ENCODE measurements around the gene GRID2.

Gene GRID2

DNA sequence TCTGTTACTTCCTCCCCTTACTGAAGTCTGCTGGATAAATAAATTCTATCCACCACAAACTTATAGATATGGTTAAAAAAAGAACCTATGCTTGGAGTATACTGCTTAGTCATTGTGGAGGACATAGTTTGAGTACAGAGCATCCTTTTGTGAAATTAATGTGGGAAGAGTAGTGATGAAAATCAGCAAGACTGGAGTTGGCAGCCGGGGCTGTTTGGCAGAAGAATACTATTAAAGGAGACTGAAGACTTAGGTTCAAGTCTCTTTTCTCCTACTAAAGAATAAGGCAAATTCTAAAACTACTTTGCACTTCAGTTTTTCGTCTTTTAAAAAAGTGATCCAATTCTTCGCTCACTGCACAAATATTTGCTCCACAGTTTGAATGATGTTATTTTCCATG is 1198.2 kb downstream of the GRID2 start:
- DNase-seq (ENCODE audit: low read depth, low spot score), result no peak

DNA sequence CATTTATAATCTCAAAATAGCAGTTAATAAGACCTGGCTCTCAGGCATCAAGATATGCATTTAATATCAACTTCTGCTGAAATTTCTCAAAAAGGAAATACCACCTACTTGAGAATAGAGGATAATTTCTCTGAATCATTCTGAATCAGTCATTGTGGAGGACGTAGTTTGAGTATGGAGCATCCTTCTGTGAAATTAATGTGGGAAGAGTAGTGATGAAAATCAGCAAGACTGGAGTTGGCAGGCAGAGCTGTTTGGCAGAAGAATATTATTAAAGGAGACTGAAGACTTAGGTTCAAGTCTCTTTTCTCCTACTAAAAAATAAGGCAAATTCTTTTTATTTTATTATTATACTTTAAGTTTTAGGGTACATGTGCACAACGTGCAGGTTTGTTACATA is 1199.2 kb downstream of the GRID2 start:
- DNase-seq (ENCODE audit: low read depth, low spot score), result no peak

DNA sequence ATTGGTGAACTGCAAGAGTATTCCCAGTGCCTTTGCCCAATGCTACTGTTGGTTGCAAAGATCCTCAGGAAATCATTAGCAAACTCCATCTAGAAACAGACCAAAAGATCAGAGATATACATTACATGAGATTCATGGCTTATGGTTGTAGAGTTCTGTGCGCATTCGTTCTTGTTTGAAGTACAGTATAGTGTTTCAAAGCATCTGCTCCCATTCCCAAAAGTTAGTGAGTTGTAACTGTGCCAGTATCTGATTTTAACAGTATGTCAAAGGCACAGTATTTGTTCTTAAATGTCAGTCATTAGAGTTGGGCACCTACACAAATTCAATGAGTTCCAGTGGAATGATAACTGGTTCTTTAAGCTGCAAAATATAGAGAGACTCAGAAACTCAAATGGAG is 1210.1 kb downstream of the GRID2 start:
- no peak for DNase-seq (ENCODE audit: low read depth, low spot score)

- DNase-seq (ENCODE audit: low read depth, low spot score), result no peak
Observed at GRCh38 chr4:93515208-93515607, 1211.4 kb downstream of the GRID2 start.

DNA sequence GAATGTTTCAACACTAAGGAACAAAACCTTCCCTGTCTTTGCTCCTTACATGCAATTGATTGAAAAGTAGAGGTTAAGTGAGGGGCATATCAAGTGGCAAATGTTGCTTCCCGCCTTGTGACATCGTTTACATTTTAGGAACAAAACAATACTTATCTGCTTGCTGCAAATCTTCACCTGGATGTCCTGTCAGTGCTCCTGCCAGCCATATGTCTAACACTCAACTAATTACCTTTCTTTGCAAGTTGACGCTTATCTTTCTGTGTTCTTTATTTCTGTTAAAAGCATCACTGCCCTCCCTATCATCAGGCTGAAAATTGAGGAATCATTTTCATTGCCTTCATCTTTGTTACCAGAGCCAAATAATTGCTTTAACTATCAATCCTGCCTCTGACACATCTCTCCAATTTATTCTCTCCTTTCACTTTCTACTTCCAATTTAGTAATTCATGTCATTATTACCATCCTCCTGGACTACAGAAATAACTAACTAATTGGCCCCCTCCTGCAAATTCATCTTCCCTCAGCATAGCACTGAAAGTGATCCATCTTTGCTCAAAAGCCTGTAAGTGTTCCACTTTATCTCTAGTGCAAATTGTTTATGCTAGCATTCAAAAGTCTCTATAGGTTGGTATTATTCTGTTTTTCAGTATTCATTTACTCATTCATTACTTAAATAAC is 1226.1 kb downstream of the GRID2 start:
- DNase-seq (ENCODE audit: low read depth, low spot score), result no peak

DNA sequence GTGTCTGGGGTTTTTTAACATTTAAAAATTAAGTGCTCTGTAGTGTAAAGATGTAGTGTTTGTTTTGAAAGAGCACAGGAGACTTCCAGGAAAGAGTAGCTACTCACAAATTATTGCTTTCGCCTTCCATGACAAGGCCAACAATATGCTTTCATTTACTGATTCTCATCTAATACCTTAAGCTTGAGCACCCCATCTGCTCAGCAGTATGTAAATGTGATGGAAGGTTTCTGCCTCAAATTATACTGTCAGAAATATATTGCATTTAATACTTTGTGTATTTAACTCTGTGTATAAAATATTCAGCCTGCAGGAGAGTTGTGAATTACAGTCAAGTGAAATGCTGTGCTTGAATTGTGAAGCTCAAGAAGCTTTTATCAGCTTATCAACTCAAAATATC is 1228.5 kb downstream of the GRID2 start:
- DNase-seq (ENCODE audit: low read depth, low spot score), result no peak

- DNase-seq (ENCODE audit: low read depth, low spot score), result no peak
Observed at GRCh38 chr4:93540562-93540961, 1236.8 kb downstream of the GRID2 start.

- DNase-seq (ENCODE audit: low read depth, low spot score), result no peak
Observed at GRCh38 chr4:93561842-93562241, 1258.1 kb downstream of the GRID2 start.

DNA sequence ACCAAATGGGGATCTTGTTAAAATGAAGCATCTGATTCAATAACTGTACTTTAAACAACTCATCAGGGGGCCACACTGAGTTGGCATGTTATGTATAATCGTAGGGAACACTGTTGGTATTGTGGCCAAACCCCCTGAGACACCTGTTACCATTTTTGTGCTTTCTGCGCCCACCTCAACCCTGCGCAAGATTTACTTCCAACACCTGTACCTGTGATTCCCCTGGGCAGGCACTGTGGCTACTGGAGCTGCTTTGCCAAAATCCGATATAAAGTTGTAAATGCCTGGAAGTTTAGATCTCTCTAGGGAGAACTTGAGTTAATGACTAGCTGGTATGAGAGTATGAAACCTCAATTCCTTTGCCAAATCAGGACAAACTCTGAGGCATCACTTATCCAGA is 1265.0 kb downstream of the GRID2 start:
- no peak for DNase-seq (ENCODE audit: low read depth, low spot score)

DNA sequence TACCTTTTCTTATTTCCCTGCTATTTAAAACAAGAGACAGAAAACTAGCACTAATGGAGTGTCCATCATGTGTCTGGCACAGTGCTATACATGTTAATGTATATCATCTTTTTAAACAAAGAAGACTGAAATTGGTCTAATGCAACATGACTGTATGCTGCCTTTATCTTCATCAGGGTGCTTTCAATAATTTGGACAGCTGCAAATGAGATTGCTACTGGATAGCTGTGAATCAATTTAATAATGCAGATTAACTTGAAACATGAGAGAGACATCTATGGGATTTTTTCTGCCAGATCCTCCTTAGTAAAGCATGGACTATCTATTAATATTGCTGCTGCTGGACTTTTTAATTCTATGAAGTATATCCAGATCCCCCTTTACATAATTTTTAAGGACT is 1269.5 kb downstream of the GRID2 start:
- no peak for DNase-seq (ENCODE audit: low read depth, low spot score)

- DNase-seq (ENCODE audit: low read depth, low spot score), result no peak
Observed at GRCh38 chr4:93578942-93579341, 1275.2 kb downstream of the GRID2 start.

DNA sequence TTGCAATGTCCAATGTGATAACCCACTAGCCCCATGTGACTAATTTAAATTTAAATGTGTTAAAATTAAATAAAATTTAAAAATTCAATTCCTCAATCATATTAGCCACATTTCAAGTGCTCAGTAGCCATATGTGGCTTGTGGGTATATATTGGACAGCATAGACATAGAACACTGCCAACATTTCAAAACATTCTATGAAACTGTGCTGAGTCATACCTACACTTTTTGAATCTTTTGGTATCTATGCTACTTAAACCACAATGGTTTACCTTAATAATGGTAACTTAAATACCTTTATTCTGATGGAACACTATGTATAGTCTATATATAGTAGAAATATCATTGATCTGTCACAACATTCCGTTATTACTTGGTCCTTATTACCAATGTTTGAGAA is 1301.4 kb downstream of the GRID2 start:
- no peak for DNase-seq (ENCODE audit: low read depth, low spot score)

- DNase-seq (ENCODE audit: low read depth, low spot score), result no peak
Observed at GRCh38 chr4:93617606-93618005, 1313.8 kb downstream of the GRID2 start.

- DNase-seq (ENCODE audit: low read depth, low spot score), result no peak
Observed at GRCh38 chr4:93633721-93634120, 1330.0 kb downstream of the GRID2 start.

DNA sequence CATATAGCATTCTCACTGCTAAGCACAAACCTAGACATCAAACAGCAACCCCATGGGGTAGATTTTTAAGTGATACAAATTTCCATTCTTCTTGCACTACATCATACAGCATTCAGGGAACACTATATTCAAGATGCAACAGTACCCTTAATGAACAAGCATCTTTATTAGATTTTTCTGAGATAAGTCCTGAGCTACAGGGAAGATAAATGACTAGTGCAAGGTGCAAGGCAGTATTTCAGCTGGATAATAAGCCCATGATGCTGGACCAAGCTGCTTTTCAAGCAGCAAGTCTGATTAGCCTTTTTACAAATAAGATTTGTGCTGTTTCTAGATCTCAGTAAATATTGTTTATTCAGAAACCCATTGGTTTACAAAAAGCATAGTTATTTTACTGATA is 1332.2 kb downstream of the GRID2 start:
- DNase-seq (ENCODE audit: low read depth, low spot score), result no peak

GRCh38 chr4:93645120-93645519 is 1341.4 kb downstream of the GRID2 start:
- DNase-seq (ENCODE audit: low read depth, low spot score), result no peak

- no peak for DNase-seq (ENCODE audit: low read depth, low spot score)
Observed at GRCh38 chr4:93646233-93646930, 1342.6 kb downstream of the GRID2 start.

- no peak for DNase-seq (ENCODE audit: low read depth, low spot score)
Observed at GRCh38 chr4:93648258-93648657, 1344.5 kb downstream of the GRID2 start.

GRCh38 chr4:93649828-93650227 is 1346.1 kb downstream of the GRID2 start:
- DNase-seq (ENCODE audit: low read depth, low spot score), result no peak

DNA sequence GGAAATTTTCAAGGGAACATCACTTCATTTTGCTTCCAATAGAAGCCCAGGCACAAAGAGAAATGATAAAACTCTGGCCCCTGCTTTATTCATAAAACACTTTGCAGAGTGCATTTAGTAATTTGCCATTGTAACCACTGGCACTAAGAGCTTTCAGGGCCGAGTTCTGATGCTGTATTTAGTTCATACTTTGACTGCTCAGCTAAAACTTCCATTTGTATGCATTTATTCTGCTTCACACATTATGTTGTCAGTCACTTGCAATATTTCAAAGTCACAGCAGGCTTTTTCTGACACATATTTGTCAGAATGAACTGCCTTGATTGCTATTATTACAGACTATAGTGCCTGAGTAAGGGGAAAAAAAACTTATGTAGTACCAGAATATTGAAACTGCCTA is 1350.4 kb downstream of the GRID2 start:
- no peak for DNase-seq (ENCODE audit: low read depth, low spot score)

DNA sequence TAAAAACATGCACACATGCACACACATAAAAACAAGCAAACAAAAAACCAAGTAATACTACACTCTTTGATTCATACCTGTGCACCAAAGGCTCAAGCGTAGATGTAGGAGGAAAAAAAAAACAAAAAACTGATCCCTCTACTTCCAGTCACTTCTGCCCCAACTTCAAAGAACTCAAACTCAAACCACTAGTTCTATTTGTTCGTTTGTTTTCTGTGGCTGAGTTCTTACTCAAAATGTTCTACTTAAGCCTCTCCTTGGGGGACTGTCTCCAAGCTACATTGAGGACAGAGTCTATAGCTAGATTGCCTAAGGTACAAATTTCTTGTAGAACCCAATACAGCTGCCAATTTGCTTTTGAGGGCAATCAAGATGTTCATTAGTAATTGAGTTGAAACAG is 1353.8 kb downstream of the GRID2 start:
- DNase-seq (ENCODE audit: low read depth, low spot score), result no peak

DNA sequence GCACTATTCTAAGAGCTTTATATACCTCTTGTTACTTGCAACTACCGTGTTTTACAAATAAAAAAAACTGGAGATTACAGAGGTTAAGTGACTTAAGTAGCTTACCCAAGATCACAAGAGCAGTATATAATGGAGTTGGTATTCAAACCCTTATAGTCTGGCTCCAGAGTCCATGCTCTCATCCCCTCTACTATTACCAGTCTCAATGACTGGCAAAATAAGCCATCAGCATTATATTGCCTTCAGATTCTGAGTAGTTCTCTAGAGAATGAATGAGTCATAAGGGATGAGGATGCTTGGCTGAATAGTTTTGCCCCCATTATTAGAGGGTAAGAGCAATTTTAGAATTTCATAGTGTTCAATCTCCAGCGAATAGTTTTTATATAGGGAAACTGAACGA is 1354.7 kb downstream of the GRID2 start:
- no peak for DNase-seq (ENCODE audit: low read depth, low spot score)

DNA sequence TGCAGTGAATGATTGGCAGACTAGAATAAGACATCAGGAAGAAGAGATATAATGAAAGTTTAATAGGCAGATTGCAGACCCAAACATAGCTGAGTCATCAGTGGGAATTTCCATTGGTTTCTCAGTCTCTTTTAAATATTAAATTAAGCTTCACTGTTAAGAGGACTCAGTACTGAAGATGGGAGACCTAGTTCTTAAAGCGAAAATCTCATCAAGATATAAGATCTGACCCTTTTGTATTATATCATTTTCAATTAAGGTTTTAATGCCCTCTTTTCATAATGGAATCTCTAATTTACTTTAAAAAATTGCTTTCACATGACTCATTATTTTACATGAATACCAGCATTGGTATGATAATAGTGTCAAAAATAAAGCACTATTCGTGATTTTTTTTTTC is 1355.9 kb downstream of the GRID2 start:
- DNase-seq (ENCODE audit: low read depth, low spot score), result no peak

DNA sequence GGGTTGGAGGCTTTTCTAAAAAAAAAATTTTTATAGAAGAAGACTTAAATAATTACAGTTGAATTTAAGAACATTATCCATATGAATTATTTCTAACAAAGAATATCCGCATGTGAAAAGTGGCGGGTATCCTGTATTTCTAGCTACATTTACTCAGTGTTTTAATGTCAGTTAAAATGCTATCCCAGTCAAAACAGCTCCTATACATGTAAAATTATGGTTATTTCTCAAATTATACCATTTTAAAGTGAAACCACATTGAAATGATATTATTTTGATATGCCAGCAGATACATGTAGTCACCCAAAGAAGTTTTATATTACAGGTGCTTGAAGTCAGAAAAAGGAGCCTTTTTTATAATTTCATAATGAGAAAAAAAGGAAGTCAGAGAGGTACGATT is 1356.3 kb downstream of the GRID2 start:
- DNase-seq (ENCODE audit: low read depth, low spot score), result no peak
